K562 (cell line): ENCODE measurements around the gene OR2V2. TPM values are rescaled to one million over a fixed set of nuclear protein-coding genes. Genes with fewer than 3 reads are reported as not detected.

Experiments
- ARID3A ChIP-seq: IDR thresholded peaks from 2 replicates; pipeline ENCODE4 v1.6.1; 2012; ENCODE audit warnings: low read depth, low read length, improper control_type of control experiment, borderline replicate concordance
- BACH1 ChIP-seq: fragments of 200-800 bp; sonication (Bioruptor generic); IDR thresholded peaks from 2 replicates; pipeline ENCODE4 v1.6.1; 2016; ENCODE audit warnings: missing genetic modification characterization, missing compliant biosample characterization
- BCOR ChIP-seq: fragments of 450-650 bp; IDR thresholded peaks from 2 replicates; pipeline ENCODE4 v1.6.1; 2016
- COPS2 ChIP-seq: fragments of 450-650 bp; conservative IDR thresholded peaks from 2 replicates; pipeline ENCODE4 v1.6.1; 2016; ENCODE audit warnings: mild to moderate bottlenecking, moderate library complexity
- CTBP1 ChIP-seq: fragments of 450-650 bp; IDR thresholded peaks from 2 replicates; pipeline ENCODE4 v1.6.1; 2016; ENCODE audit warnings: borderline replicate concordance
- EGR1 ChIP-seq: fragments of 450-650 bp; conservative IDR thresholded peaks from 2 replicates; pipeline ENCODE4 v1.6.1; 2017; ENCODE audit warnings: mild to moderate bottlenecking
- ILF3 ChIP-seq: fragments of 450-650 bp; IDR thresholded peaks from 2 replicates; pipeline ENCODE4 v1.6.1; 2018; ENCODE audit warnings: antibody characterized with exemption, mild to moderate bottlenecking, moderate library complexity, borderline replicate concordance
- MIER1 ChIP-seq: fragments of 450-650 bp; IDR thresholded peaks from 2 replicates; pipeline ENCODE4 v1.6.1; 2016; ENCODE audit warnings: antibody characterized with exemption, mild to moderate bottlenecking, low read depth
- NRF1 ChIP-seq, 2 experiments: fragments of 450-650 bp; IDR thresholded peaks in 1 of 2; conservative IDR thresholded peaks in 1 of 2; 2 replicates each; pipeline ENCODE4 v1.6.1; 2014; ENCODE audit warnings: mild to moderate bottlenecking in 2 of 2
- RBM39 ChIP-seq: fragments of 200-400 bp; formaldehyde crosslinking; optimal IDR thresholded peaks from 2 replicates; pipeline ENCODE3; 2018; ENCODE audit warnings: low read depth, low read length
- TARDBP ChIP-seq: fragments of 450-650 bp; IDR thresholded peaks from 2 replicates; pipeline ENCODE4 v1.6.1; 2016
- UBTF ChIP-seq, 2 experiments: IDR thresholded peaks; 2 replicates each; pipeline ENCODE4 v1.6.1; 2012; ENCODE audit warnings: improper control_type of control experiment in 2 of 2, low read depth in 2 of 2, low read length in 2 of 2, borderline replicate concordance in 1 of 2
- ZFPM2 ChIP-seq: fragments of 250-450 bp; sonication (Bioruptor Pico); IDR thresholded peaks from 2 replicates; pipeline ENCODE4 v1.5.1; 2022; ENCODE audit warnings: mild to moderate bottlenecking
- ZNF12 ChIP-seq: sonication (generic); formaldehyde crosslinking; IDR thresholded peaks from 2 replicates; pipeline ENCODE4 v1.4.0; 2020; ENCODE audit warnings: mild to moderate bottlenecking, missing genetic modification reagents
- ZNF551 ChIP-seq: fragments of 250-450 bp; sonication (Bioruptor Pico); IDR thresholded peaks from 2 replicates; pipeline ENCODE4 v1.5.0; 2021; ENCODE audit warnings: mild to moderate bottlenecking, moderate library complexity
- polyA plus RNA-seq, 8 experiments: library from polyadenylated mRNA; depleted of rRNA in 4 of 8; stranded (reverse) in 5 of 8; unstranded in 3 of 8; fragments of >200 nt; fragmentation: Nextera tagmentation in 2 of 8; fragmentation: Illumina TruSeq in 1 of 8; extraction: Ambion mirVana in 2 of 8; extraction: Trizol in 1 of 8; gene quantifications; 2 replicates each; pipeline versions ENCODE4 v1.2.1 to v1.2.3, GENCODE V29; 2011 to 2014; ENCODE audit warnings: inconsistent platforms in 1 of 8, missing spikeins in 1 of 8
- total RNA-seq, 7 experiments: library from RNA; depleted of rRNA in 6 of 7; stranded (reverse); fragments of >200 nt in 6 of 7; fragmentation: Illumina TruSeq in 2 of 7; extraction: Trizol in 2 of 7; gene quantifications; 2 replicates each; pipeline versions ENCODE4 v1.2.1 to v1.2.3, GENCODE V29; 2011 to 2021; ENCODE audit warnings: low replicate concordance in 1 of 7

Gene OR2V2
- total and polyA plus RNA-seq, 9 of the 15 experiments (the other 6 are each of a cell fraction or from before 2014, with no cell fraction given), result 0.01 TPM; not detected in 8

DNA sequence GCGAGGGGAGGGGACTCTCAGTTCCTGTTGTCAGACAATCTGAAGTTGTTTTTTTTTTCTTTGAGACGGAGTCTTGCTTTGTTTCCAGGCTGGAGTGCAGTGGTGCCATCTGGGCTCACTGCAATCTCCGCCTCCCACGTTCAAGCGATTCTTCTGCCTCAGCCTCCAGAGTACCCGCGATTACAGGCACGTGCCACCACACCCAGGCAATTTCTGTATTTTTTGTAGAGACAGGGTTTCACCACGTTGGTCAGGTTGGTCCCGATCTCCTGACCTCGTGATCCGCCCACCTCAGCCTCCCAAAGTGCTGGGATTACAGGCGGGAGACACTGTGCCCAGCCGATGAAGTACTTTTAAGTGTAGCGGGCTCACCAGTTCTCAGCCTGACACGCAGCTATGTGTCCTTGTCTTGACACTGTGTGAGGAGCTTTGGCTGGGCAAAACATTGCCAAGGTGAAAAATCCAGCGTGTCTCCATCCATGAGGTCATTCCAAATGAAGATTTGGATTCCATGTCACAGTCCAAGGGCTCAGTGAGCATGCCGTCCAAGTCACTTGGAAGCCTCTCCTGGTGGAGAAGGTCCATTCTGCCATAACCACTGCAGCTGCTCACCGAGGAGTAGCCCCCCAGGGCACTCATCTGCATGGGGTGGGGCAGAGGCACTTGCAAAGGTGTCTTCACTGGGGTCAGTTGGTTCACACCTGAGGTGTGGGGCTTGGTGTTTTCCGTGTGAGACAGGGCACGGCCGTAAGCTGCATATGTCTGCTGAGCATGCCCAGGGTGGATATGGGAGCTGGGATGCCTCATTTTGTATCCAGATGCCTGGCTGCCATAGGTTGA lies 48.4 kb upstream of the OR2V2 start (continued):
- TF ChIP-seq EGR1, result peak; percentile 61
- TF ChIP-seq UBTF (IDR thresholded peaks at IDR 0.05; ENCODE audit: borderline replicate concordance in 1 of 2, low read depth in 2 of 2, low read length in 2 of 2), result no peak
- 0 out of 2 replicates have a peak, but pooled peaks have one; percentile 46 for TF ChIP-seq ZFPM2 (CRISPR knock-in tag)
- peak; percentile 28; the same call in 1 of the 2 replicates for TF ChIP-seq BCOR
- no peak for TF ChIP-seq TARDBP
- TF ChIP-seq BACH1 (tag), result no peak
- TF ChIP-seq ARID3A, result no peak
- TF ChIP-seq ZNF12, result 0 out of 2 replicates have a peak, but pooled peaks have one; percentile 42
- peak; percentile 49 to 57; a peak in 3 of 4 replicates for TF ChIP-seq NRF1 (conservative IDR thresholded peaks at IDR 0.05 in 1 of 2, IDR thresholded peaks at IDR 0.05 in 1 of 2)
- TF ChIP-seq MIER1, result no peak
- TF ChIP-seq ZNF551 (CRISPR knock-in tag), result no peak
- TF ChIP-seq ILF3, result no peak
- no peak for TF ChIP-seq RBM39
- TF ChIP-seq COPS2, result no peak
- 0 out of 2 replicates have a peak, but pooled peaks have one; percentile 30 for TF ChIP-seq CTBP1
